Activated T-helper 9 cell treated with anti-CD3 and anti-CD28 coated beads, Interleukin-2, amount 50 U/mL, for 16 hours (primary cell): ENCODE data around the gene PATJ.
"Not testable (repeated sequence)": the region's sequence is repeated elsewhere in the genome, so short reads cannot be mapped to it uniquely, and the experiment has no call there.

Source experiments
- DNase-seq: peaks from one replicate; pipeline ENCODE4 v3.0.0-alpha.2; 2020; ENCODE audit warnings: low read depth

The PATJ gene

GRCh38 chr1:61748566-61748965 is 6.3 kb downstream of the PATJ start:
- no peak for DNase-seq

- DNase-seq, result no peak
Observed at GRCh38 chr1:61749574-61749973, 7.3 kb downstream of the PATJ start.

- DNase-seq, result no peak
Observed at GRCh38 chr1:61752921-61753389, 10.7 kb downstream of the PATJ start.

- DNase-seq, result no peak
Observed at GRCh38 chr1:61753998-61754508, 11.8 kb downstream of the PATJ start.

GRCh38 chr1:61754545-61754944 is 12.3 kb downstream of the PATJ start:
- no peak for DNase-seq

- no peak for DNase-seq
Observed at GRCh38 chr1:61756773-61757172, 14.5 kb downstream of the PATJ start.

GRCh38 chr1:61757950-61758349 is 15.7 kb downstream of the PATJ start:
- no peak for DNase-seq

GRCh38 chr1:61770131-61770530 is 27.9 kb downstream of the PATJ start:
- no peak for DNase-seq

GRCh38 chr1:61776091-61776490 is 33.8 kb downstream of the PATJ start:
- no peak for DNase-seq

GRCh38 chr1:61779231-61779630 is 37.0 kb downstream of the PATJ start:
- no peak for DNase-seq

GRCh38 chr1:61781151-61781550 is 38.9 kb downstream of the PATJ start:
- DNase-seq, result no peak

- peak; percentile 28 for DNase-seq
Observed at GRCh38 chr1:61782771-61783170, 40.5 kb downstream of the PATJ start.

GRCh38 chr1:61784726-61785125 is 42.4 kb downstream of the PATJ start:
- no peak for DNase-seq

GRCh38 chr1:61790837-61791236 is 48.6 kb downstream of the PATJ start:
- DNase-seq, result no peak

- DNase-seq, result no peak
Observed at GRCh38 chr1:61797045-61797755, 54.9 kb downstream of the PATJ start.

- not testable (repeated sequence) for DNase-seq
Observed at GRCh38 chr1:61801047-61801446, 58.8 kb downstream of the PATJ start.

- DNase-seq, result no peak
Observed at GRCh38 chr1:61807606-61808140, 65.4 kb downstream of the PATJ start.

- DNase-seq, result no peak
Observed at GRCh38 chr1:61808321-61808720, 66.0 kb downstream of the PATJ start.

GRCh38 chr1:61808968-61809367 is 66.7 kb downstream of the PATJ start:
- no peak for DNase-seq

- no peak for DNase-seq
Observed at GRCh38 chr1:61812916-61813315, 70.6 kb downstream of the PATJ start.

- no peak for DNase-seq
Observed at GRCh38 chr1:61816191-61816590, 73.9 kb downstream of the PATJ start.

GRCh38 chr1:61818992-61819391 is 76.7 kb downstream of the PATJ start:
- no peak for DNase-seq

- no peak for DNase-seq
Observed at GRCh38 chr1:61819421-61819820, 77.1 kb downstream of the PATJ start.

- DNase-seq, result no peak
Observed at GRCh38 chr1:61825393-61825792, 83.1 kb downstream of the PATJ start.
